NCI-H748 (cell line): ENCODE measurements around the gene RPH3AL.
"Not testable (repeated sequence)": the region's sequence is repeated elsewhere in the genome, so short reads cannot be mapped to it uniquely, and the experiment has no call there.

Source experiments
- DNase-seq: peaks from one replicate; lab custom pipeline; 2025; ENCODE audit not compliant: unreplicated experiment; lab: John Stamatoyannopoulos, UW

The RPH3AL gene

GRCh38 chr17:182050-182751 lies 170.4 kb downstream of the RPH3AL start:
- no peak for DNase-seq

- peak; percentile 63 for DNase-seq
Measured at GRCh38 chr17:181245-182049, 171.2 kb downstream of the RPH3AL start, which contains the start of gene DOC2B. Gene DOC2B, minus strand, starts transcription at chr17:181650. Its CDS starts 171 bp downstream, at chr17:181479.

- peak; percentile 39 for DNase-seq
Measured at GRCh38 chr17:180381-181244, 172.0 kb downstream of the RPH3AL start.

GRCh38 chr17:179781-180380 lies 172.7 kb downstream of the RPH3AL start:
- DNase-seq, result no peak

- DNase-seq, result no peak
Measured at GRCh38 chr17:179066-179432, 173.6 kb downstream of the RPH3AL start.

- no peak for DNase-seq
Measured at GRCh38 chr17:178292-179065, 174.1 kb downstream of the RPH3AL start.

- DNase-seq, result no peak
Measured at GRCh38 chr17:177762-178161, 174.8 kb downstream of the RPH3AL start.

GRCh38 chr17:177155-177554 lies 175.5 kb downstream of the RPH3AL start:
- DNase-seq, result no peak

- no peak for DNase-seq
Measured at GRCh38 chr17:173166-173911, 179.3 kb downstream of the RPH3AL start.

- no peak for DNase-seq
Measured at GRCh38 chr17:172401-172800, 180.2 kb downstream of the RPH3AL start.

GRCh38 chr17:171871-172270 lies 180.7 kb downstream of the RPH3AL start:
- DNase-seq, result no peak

- DNase-seq, result no peak
Measured at GRCh38 chr17:170130-170670, 182.4 kb downstream of the RPH3AL start.

- not testable (repeated sequence) for DNase-seq
Measured at GRCh38 chr17:168614-169013, 184.0 kb downstream of the RPH3AL start.

- DNase-seq, result no peak
Measured at GRCh38 chr17:165939-166338, 186.7 kb downstream of the RPH3AL start.

GRCh38 chr17:164303-165235 lies 188.0 kb downstream of the RPH3AL start:
- DNase-seq, result peak; percentile 54

- DNase-seq, result no peak
Measured at GRCh38 chr17:163514-164098, 189.0 kb downstream of the RPH3AL start.

- DNase-seq, result no peak
Measured at GRCh38 chr17:162689-163088, 189.9 kb downstream of the RPH3AL start.
